HEK293 (cell line): ENCODE measurements around the gene NR2F1-AS1.

Experiments
- CTCF ChIA-PET: fragments of 350-600 bp; formaldehyde crosslinking; extraction: SDS; loops from one replicate; lab custom pipeline; 2021; ENCODE audit warnings: antibody characterized with exemption; lab: Yijun Ruan, JAX
- POLR2A ChIA-PET: fragments of 300-600 bp; formaldehyde crosslinking; extraction: SDS; loops from one replicate; lab custom pipeline; 2020; ENCODE audit warnings: antibody characterized with exemption, inconsistent platforms; lab: Yijun Ruan, JAX
- H3K27ac ChIP-seq: fragments of 200-500 bp; sonication (Bioruptor generic); 2 replicates; pipeline ENCODE4 v1.5.1; 2014; ENCODE audit warnings: low read depth, low read length, control low read depth, inconsistent platforms; ENCODE audit errors: extremely low read depth
- H3K36me3 ChIP-seq, 2 experiments: fragments of 200-500 bp in 1 of 2; sonication (Bioruptor generic) in 1 of 2; 1 replicate in 1 of 2; 2 replicates in 1 of 2; pipeline ENCODE4 v1.5.1; 2014 to 2017; ENCODE audit warnings: inconsistent platforms in 2 of 2, low read length in 2 of 2; ENCODE audit not compliant: control insufficient read depth in 2 of 2, insufficient read depth in 1 of 2
- H3K4me1 ChIP-seq: fragments of 200-500 bp; sonication (Bioruptor generic); 2 replicates; pipeline ENCODE4 v1.5.1; 2014; ENCODE audit warnings: mild to moderate bottlenecking, low read length, inconsistent platforms; ENCODE audit not compliant: control insufficient read depth, insufficient read depth
- H3K4me3 ChIP-seq: 2 replicates; pipeline ENCODE4 v1.5.1; 2011; ENCODE audit warnings: low read depth, mild to moderate bottlenecking, control low read depth, low read length, moderate library complexity
- H3K9me3 ChIP-seq: fragments of 200-500 bp; sonication (Bioruptor generic); 2 replicates; pipeline ENCODE4 v1.5.1; 2014; ENCODE audit warnings: low read depth, low read length, inconsistent platforms; ENCODE audit not compliant: control insufficient read depth, insufficient read depth
- MYNN ChIP-seq: fragments of 450-650 bp; formaldehyde crosslinking; IDR thresholded peaks from 2 replicates; pipeline ENCODE4 v1.5.1; 2016; ENCODE audit warnings: missing biosample characterization, missing genetic modification characterization, borderline replicate concordance
- PRDM6 ChIP-seq: fragments of 450-650 bp; formaldehyde crosslinking; IDR thresholded peaks from 2 replicates; pipeline ENCODE4 v1.5.1; 2017; ENCODE audit warnings: missing biosample characterization, missing genetic modification characterization
- SALL2 ChIP-seq: fragments of 450-650 bp; formaldehyde crosslinking; IDR thresholded peaks from 2 replicates; pipeline ENCODE4 v1.5.0; 2017; ENCODE audit warnings: missing biosample characterization, mild to moderate bottlenecking, missing genetic modification characterization, borderline replicate concordance
- ZBTB17 ChIP-seq: fragments of 450-650 bp; formaldehyde crosslinking; IDR thresholded peaks from 2 replicates; pipeline ENCODE4 v1.5.1; 2016; ENCODE audit warnings: missing biosample characterization, missing genetic modification characterization
- ZBTB48 ChIP-seq: fragments of 450-650 bp; formaldehyde crosslinking; IDR thresholded peaks from 2 replicates; pipeline ENCODE4 v1.5.1; 2016; ENCODE audit warnings: missing biosample characterization, missing genetic modification characterization
- ZNF157 ChIP-seq: fragments of 450-650 bp; formaldehyde crosslinking; IDR thresholded peaks from 2 replicates; pipeline ENCODE4 v1.5.1; 2016; ENCODE audit warnings: missing biosample characterization, missing genetic modification characterization
- ZNF23 ChIP-seq: fragments of 450-650 bp; formaldehyde crosslinking; IDR thresholded peaks from 2 replicates; pipeline ENCODE4 v1.5.1; 2016; ENCODE audit warnings: missing biosample characterization, missing genetic modification characterization, borderline replicate concordance
- ZNF324 ChIP-seq: fragments of 450-650 bp; formaldehyde crosslinking; IDR thresholded peaks from 2 replicates; pipeline ENCODE4 v1.5.1; 2016; ENCODE audit warnings: missing biosample characterization, missing genetic modification characterization
- ZNF518A ChIP-seq: fragments of 450-650 bp; formaldehyde crosslinking; conservative IDR thresholded peaks from 2 replicates; pipeline ENCODE4 v1.5.1; 2016; ENCODE audit warnings: low read depth, missing biosample characterization, missing genetic modification characterization
- ZNF785 ChIP-seq: fragments of 450-650 bp; formaldehyde crosslinking; IDR thresholded peaks from 2 replicates; pipeline ENCODE4 v1.5.1; 2016; ENCODE audit warnings: missing biosample characterization, missing genetic modification characterization
- TF ChIP-seq, protein P1 (sequence below): fragments of 450-650 bp; formaldehyde crosslinking; IDR thresholded peaks from 2 replicates; pipeline ENCODE4 v1.5.1; 2017; ENCODE audit warnings: missing biosample characterization, missing genetic modification characterization
- TF ChIP-seq, protein P2 (sequence below): fragments of 450-650 bp; IDR thresholded peaks from 2 replicates; pipeline ENCODE4 v1.5.1; 2018; ENCODE audit warnings: missing biosample characterization, mild to moderate bottlenecking, missing genetic modification characterization

NR2F1-AS1 gene

GRCh38 chr5:93566091-93566490 is 14.9 kb downstream of the NR2F1-AS1 start:
- no peak for TF ChIP-seq MYNN (tag by site-specific recombination)
- TF ChIP-seq PRDM6 (tag by site-specific recombination): 0 out of 2 replicates have a peak, but pooled peaks have one; percentile 40

GRCh38 chr5:93557021-93557604 is 23.9 kb downstream of the NR2F1-AS1 start:
- Histone ChIP-seq H3K9me3 (no peaks in the 10 kb centered on the region), H3K4me1 (no peaks in the 10 kb centered on the region), H3K36me3 (peaks cover 0 to 11% of the 10 kb centered on the region in 2 experiments; a peak in 1 of 3 replicates), H3K27ac (no peak overlapping the region), H3K4me3 (no peak overlapping the region)
- POLR2A ChIA-PET: no interaction called here
- no peak for TF ChIP-seq SALL2 (tag by site-specific recombination)
- no peak for TF ChIP-seq ZNF785 (tag by site-specific recombination)
- no peak for TF ChIP-seq ZNF157
- TF ChIP-seq, protein P1, sequence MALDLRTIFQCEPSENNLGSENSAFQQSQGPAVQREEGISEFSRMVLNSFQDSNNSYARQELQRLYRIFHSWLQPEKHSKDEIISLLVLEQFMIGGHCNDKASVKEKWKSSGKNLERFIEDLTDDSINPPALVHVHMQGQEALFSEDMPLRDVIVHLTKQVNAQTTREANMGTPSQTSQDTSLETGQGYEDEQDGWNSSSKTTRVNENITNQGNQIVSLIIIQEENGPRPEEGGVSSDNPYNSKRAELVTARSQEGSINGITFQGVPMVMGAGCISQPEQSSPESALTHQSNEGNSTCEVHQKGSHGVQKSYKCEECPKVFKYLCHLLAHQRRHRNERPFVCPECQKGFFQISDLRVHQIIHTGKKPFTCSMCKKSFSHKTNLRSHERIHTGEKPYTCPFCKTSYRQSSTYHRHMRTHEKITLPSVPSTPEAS: no peak
- TF ChIP-seq ZBTB17: no peak
- TF ChIP-seq, protein P2, sequence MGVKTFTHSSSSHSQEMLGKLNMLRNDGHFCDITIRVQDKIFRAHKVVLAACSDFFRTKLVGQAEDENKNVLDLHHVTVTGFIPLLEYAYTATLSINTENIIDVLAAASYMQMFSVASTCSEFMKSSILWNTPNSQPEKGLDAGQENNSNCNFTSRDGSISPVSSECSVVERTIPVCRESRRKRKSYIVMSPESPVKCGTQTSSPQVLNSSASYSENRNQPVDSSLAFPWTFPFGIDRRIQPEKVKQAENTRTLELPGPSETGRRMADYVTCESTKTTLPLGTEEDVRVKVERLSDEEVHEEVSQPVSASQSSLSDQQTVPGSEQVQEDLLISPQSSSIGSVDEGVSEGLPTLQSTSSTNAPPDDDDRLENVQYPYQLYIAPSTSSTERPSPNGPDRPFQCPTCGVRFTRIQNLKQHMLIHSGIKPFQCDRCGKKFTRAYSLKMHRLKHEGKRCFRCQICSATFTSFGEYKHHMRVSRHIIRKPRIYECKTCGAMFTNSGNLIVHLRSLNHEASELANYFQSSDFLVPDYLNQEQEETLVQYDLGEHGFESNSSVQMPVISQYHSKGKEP (tag by site-specific recombination): no peak
- no peak for TF ChIP-seq ZNF23
- no peak for TF ChIP-seq ZNF518A (tag by site-specific recombination)
- TF ChIP-seq ZNF324 (tag by site-specific recombination): no peak
- no peak for TF ChIP-seq ZBTB48 (tag by site-specific recombination)
- CTCF ChIA-PET: interaction anchor here (1.1 kb wide), 1 partner anchor 244 kb away, joined by 3 read pairs; no protein-coding TSS in a partner anchor

More at GRCh38 chr5:93566091-93566490, 14.9 kb downstream of the NR2F1-AS1 start:
- H3K4me3 ChIP-seq: no peak overlapping the region
- no peak overlapping the region for H3K27ac ChIP-seq
- CTCF ChIA-PET: no interaction called here
- H3K9me3 ChIP-seq: no peaks in the 10 kb centered on the region
- POLR2A ChIA-PET: no interaction called here
- H3K4me1 ChIP-seq: peaks cover 20% of the 10 kb centered on the region
- H3K36me3 ChIP-seq: peaks cover 0 to 14% of the 10 kb centered on the region in 2 experiments; a peak in 2 of 3 replicates
